Measurements from ENCODE around the gene FTSJ3.
"Not testable (repeated sequence)": the region's sequence is repeated elsewhere in the genome, so short reads cannot be mapped to it uniquely, and the experiment has no call there.

FTSJ3 gene

GRCh38 chr17:63855185-63855584 lies 27.7 kb upstream of the FTSJ3 start:
- H3K9ac ChIP-seq (ENCODE audit: low read depth, low read length) = no peak overlapping the region
- no peaks in the 10 kb centered on the region for H3K9me3 ChIP-seq (ENCODE audit: control insufficient read depth, insufficient read depth, low read length)
- no peaks in the 10 kb centered on the region for H3K4me1 ChIP-seq (ENCODE audit: control insufficient read depth, insufficient read depth, low read length)
- peaks cover 2% of the 10 kb centered on the region for H3K27me3 ChIP-seq (ENCODE audit: control insufficient read depth, insufficient read depth, low read length)
- H3K4me3 ChIP-seq (ENCODE audit: low read depth, low read length) = no peak overlapping the region
- H3K36me3 ChIP-seq (ENCODE audit: control insufficient read depth, insufficient read depth, low read length) = no peaks in the 10 kb centered on the region

GRCh38 chr17:63854709-63855108 lies 27.2 kb upstream of the FTSJ3 start:
- Histone ChIP-seq H3K4me1 (ENCODE audit: control insufficient read depth, insufficient read depth, low read length) (no peaks in the 10 kb centered on the region), H3K9ac (ENCODE audit: low read depth, low read length) (no peak overlapping the region), H3K9me3 (ENCODE audit: control insufficient read depth, insufficient read depth, low read length) (no peaks in the 10 kb centered on the region), H3K4me3 (ENCODE audit: low read depth, low read length) (no peak overlapping the region), H3K36me3 (ENCODE audit: control insufficient read depth, insufficient read depth, low read length) (no peaks in the 10 kb centered on the region), H3K27me3 (ENCODE audit: control insufficient read depth, insufficient read depth, low read length) (peaks cover 3% of the 10 kb centered on the region)

- Histone ChIP-seq H3K4me1 (ENCODE audit: control insufficient read depth, insufficient read depth, low read length) (no peaks in the 10 kb centered on the region), H3K27me3 (ENCODE audit: control insufficient read depth, insufficient read depth, low read length) (peaks cover 12% of the 10 kb centered on the region), H3K9me3 (ENCODE audit: control insufficient read depth, insufficient read depth, low read length) (no peaks in the 10 kb centered on the region), H3K9ac (ENCODE audit: low read depth, low read length) (no peak overlapping the region), H3K4me3 (ENCODE audit: low read depth, low read length) (no peak overlapping the region), H3K36me3 (ENCODE audit: control insufficient read depth, insufficient read depth, low read length) (no peaks in the 10 kb centered on the region)
These were observed 25.8 kb upstream of the FTSJ3 start for GRCh38 chr17:63853260-63853659.

GRCh38 chr17:63850401-63850800 lies 22.9 kb upstream of the FTSJ3 start:
- no peak overlapping the region for H3K9ac ChIP-seq (ENCODE audit: low read depth, low read length)
- H3K36me3 ChIP-seq (ENCODE audit: control insufficient read depth, insufficient read depth, low read length) = no peaks in the 10 kb centered on the region
- no peaks in the 10 kb centered on the region for H3K9me3 ChIP-seq (ENCODE audit: control insufficient read depth, insufficient read depth, low read length)
- H3K4me3 ChIP-seq (ENCODE audit: low read depth, low read length) = no peak overlapping the region
- H3K27me3 ChIP-seq (ENCODE audit: control insufficient read depth, insufficient read depth, low read length) = peaks cover 29% of the 10 kb centered on the region
- H3K4me1 ChIP-seq (ENCODE audit: control insufficient read depth, insufficient read depth, low read length) = no peaks in the 10 kb centered on the region

GRCh38 chr17:63848834-63849689 lies 21.6 kb upstream of the FTSJ3 start:
- H3K4me1 ChIP-seq (ENCODE audit: control insufficient read depth, insufficient read depth, low read length) = no peaks in the 10 kb centered on the region
- H3K4me3 ChIP-seq (ENCODE audit: low read depth, low read length) = peak overlapping the region; percentile 5
- H3K36me3 ChIP-seq (ENCODE audit: control insufficient read depth, insufficient read depth, low read length) = no peaks in the 10 kb centered on the region
- peaks cover 29% of the 10 kb centered on the region for H3K27me3 ChIP-seq (ENCODE audit: control insufficient read depth, insufficient read depth, low read length)
- no peaks in the 10 kb centered on the region for H3K9me3 ChIP-seq (ENCODE audit: control insufficient read depth, insufficient read depth, low read length)
- H3K9ac ChIP-seq (ENCODE audit: low read depth, low read length) = peak overlapping the region; percentile 77

GRCh38 chr17:63847525-63848249 lies 20.2 kb upstream of the FTSJ3 start:
- no peaks in the 10 kb centered on the region for H3K9me3 ChIP-seq (ENCODE audit: control insufficient read depth, insufficient read depth, low read length)
- no peak overlapping the region for H3K4me3 ChIP-seq (ENCODE audit: low read depth, low read length)
- no peaks in the 10 kb centered on the region for H3K36me3 ChIP-seq (ENCODE audit: control insufficient read depth, insufficient read depth, low read length)
- peaks cover 29% of the 10 kb centered on the region for H3K27me3 ChIP-seq (ENCODE audit: control insufficient read depth, insufficient read depth, low read length)
- peaks cover 4% of the 10 kb centered on the region for H3K4me1 ChIP-seq (ENCODE audit: control insufficient read depth, insufficient read depth, low read length)
- H3K9ac ChIP-seq (ENCODE audit: low read depth, low read length) = no peak overlapping the region

- Histone ChIP-seq H3K27me3 (ENCODE audit: control insufficient read depth, insufficient read depth, low read length) (peaks cover 29% of the 10 kb centered on the region), H3K36me3 (ENCODE audit: control insufficient read depth, insufficient read depth, low read length) (no peaks in the 10 kb centered on the region), H3K9ac (ENCODE audit: low read depth, low read length) (no peak overlapping the region), H3K4me3 (ENCODE audit: low read depth, low read length) (no peak overlapping the region), H3K9me3 (ENCODE audit: control insufficient read depth, insufficient read depth, low read length) (no peaks in the 10 kb centered on the region), H3K4me1 (ENCODE audit: control insufficient read depth, insufficient read depth, low read length) (peaks cover 8% of the 10 kb centered on the region)
These were observed 18.0 kb upstream of the FTSJ3 start for GRCh38 chr17:63845509-63845908.

GRCh38 chr17:63843910-63844677 lies 16.6 kb upstream of the FTSJ3 start:
- H3K9ac ChIP-seq (ENCODE audit: low read depth, low read length) = no peak overlapping the region
- H3K27me3 ChIP-seq (ENCODE audit: control insufficient read depth, insufficient read depth, low read length) = peaks cover 22% of the 10 kb centered on the region
- H3K4me1 ChIP-seq (ENCODE audit: control insufficient read depth, insufficient read depth, low read length) = peaks cover 8% of the 10 kb centered on the region
- H3K36me3 ChIP-seq (ENCODE audit: control insufficient read depth, insufficient read depth, low read length) = no peaks in the 10 kb centered on the region
- H3K9me3 ChIP-seq (ENCODE audit: control insufficient read depth, insufficient read depth, low read length) = no peaks in the 10 kb centered on the region
- peak overlapping the region; percentile 72 for H3K4me3 ChIP-seq (ENCODE audit: low read depth, low read length)

GRCh38 chr17:63843387-63843888 lies 16.0 kb upstream of the FTSJ3 start:
- not testable (repeated sequence) for H3K9me3 ChIP-seq (ENCODE audit: control insufficient read depth, insufficient read depth, low read length); H3K36me3 ChIP-seq (ENCODE audit: control insufficient read depth, insufficient read depth, low read length); H3K9ac ChIP-seq (ENCODE audit: low read depth, low read length)
- H3K4me1 ChIP-seq (ENCODE audit: control insufficient read depth, insufficient read depth, low read length) = peaks cover 13% of the 10 kb centered on the region
- peak overlapping the region; percentile 72 for H3K4me3 ChIP-seq (ENCODE audit: low read depth, low read length)
- peaks cover 19% of the 10 kb centered on the region for H3K27me3 ChIP-seq (ENCODE audit: control insufficient read depth, insufficient read depth, low read length)

- peak within 1 kb of the TSS; percentile 89 for H3K9ac ChIP-seq (ENCODE audit: low read depth, low read length)
- peaks cover 16% of the 10 kb centered on the region for H3K4me1 ChIP-seq (ENCODE audit: control insufficient read depth, insufficient read depth, low read length)
- peak within 1 kb of the TSS; percentile 94 for H3K4me3 ChIP-seq (ENCODE audit: low read depth, low read length)
- no peaks in the 10 kb centered on the region for H3K36me3 ChIP-seq (ENCODE audit: control insufficient read depth, insufficient read depth, low read length)
- peaks cover 12% of the 10 kb centered on the region for H3K27me3 ChIP-seq (ENCODE audit: control insufficient read depth, insufficient read depth, low read length)
- H3K9me3 ChIP-seq (ENCODE audit: control insufficient read depth, insufficient read depth, low read length) = no peaks in the 10 kb centered on the region
These were observed 15.3 kb upstream of the FTSJ3 start, which contains the start of gene SMARCD2 for GRCh38 chr17:63842540-63843386. TSS of gene SMARCD2 (minus strand) at chr17:63842685. CDS start at chr17:63842674, 11 bp downstream.

GRCh38 chr17:63842173-63842539 lies 14.7 kb upstream of the FTSJ3 start:
- Histone ChIP-seq H3K27me3 (ENCODE audit: control insufficient read depth, insufficient read depth, low read length) (peaks cover 7% of the 10 kb centered on the region), H3K9me3 (ENCODE audit: control insufficient read depth, insufficient read depth, low read length) (no peaks in the 10 kb centered on the region), H3K36me3 (ENCODE audit: control insufficient read depth, insufficient read depth, low read length) (no peaks in the 10 kb centered on the region), H3K9ac (ENCODE audit: low read depth, low read length) (peak overlapping the region; percentile 89), H3K4me1 (ENCODE audit: control insufficient read depth, insufficient read depth, low read length) (peaks cover 16% of the 10 kb centered on the region), H3K4me3 (ENCODE audit: low read depth, low read length) (peak overlapping the region; percentile 94)
